GM12865 (cell line): ENCODE results near the gene ANKZF1.

ENCODE experiments used
- DNase-seq: peaks from one replicate; pipeline ENCODE4 v3.0.0; 2010; ENCODE audit warnings: low read depth
- H3K4me3 ChIP-seq: 2 replicates; pipeline ENCODE4 v1.5.1; 2011; ENCODE audit warnings: mild to moderate bottlenecking, low read depth, low read length, control low read depth
- TF ChIP-seq, protein P1 (sequence below): IDR thresholded peaks from 2 replicates; pipeline ENCODE4 v1.5.1; 2011; ENCODE audit warnings: low read length, control low read depth, low read depth, inconsistent platforms; ENCODE audit not compliant: insufficient read depth; ENCODE audit errors: missing control alignments

Gene ANKZF1

DNA sequence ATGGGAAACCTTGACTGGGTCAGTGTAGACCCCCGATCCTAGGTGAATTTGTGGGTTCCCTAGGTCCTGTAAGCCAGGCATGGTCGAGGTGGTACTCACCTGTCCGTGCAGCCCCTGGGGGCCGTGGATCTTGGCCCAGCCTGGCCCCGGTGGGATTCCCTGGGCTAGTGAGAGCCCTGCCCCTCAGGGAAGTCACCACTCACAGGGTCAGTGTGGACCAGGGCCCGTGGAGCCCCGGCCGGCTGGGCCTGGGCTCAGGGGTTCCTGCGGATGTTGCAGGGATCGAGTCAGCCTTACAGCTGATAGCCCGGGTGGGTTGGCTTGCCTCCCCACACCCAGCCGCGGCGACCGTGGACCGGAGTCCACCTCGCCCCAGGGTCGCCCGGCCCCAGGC, 698 bp upstream of the ANKZF1 start:
- no peak for DNase-seq
- H3K4me3 ChIP-seq: peak overlapping the region; percentile 83
- TF ChIP-seq, protein P1, sequence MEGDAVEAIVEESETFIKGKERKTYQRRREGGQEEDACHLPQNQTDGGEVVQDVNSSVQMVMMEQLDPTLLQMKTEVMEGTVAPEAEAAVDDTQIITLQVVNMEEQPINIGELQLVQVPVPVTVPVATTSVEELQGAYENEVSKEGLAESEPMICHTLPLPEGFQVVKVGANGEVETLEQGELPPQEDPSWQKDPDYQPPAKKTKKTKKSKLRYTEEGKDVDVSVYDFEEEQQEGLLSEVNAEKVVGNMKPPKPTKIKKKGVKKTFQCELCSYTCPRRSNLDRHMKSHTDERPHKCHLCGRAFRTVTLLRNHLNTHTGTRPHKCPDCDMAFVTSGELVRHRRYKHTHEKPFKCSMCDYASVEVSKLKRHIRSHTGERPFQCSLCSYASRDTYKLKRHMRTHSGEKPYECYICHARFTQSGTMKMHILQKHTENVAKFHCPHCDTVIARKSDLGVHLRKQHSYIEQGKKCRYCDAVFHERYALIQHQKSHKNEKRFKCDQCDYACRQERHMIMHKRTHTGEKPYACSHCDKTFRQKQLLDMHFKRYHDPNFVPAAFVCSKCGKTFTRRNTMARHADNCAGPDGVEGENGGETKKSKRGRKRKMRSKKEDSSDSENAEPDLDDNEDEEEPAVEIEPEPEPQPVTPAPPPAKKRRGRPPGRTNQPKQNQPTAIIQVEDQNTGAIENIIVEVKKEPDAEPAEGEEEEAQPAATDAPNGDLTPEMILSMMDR: no peak

GRCh38 chr2:219230059-219230540, 494 bp downstream of the ANKZF1 start:
- H3K4me3 ChIP-seq: peak overlapping the region; percentile 96
- DNase-seq: peak; percentile 66
- TF ChIP-seq, protein P1: no peak

DNA sequence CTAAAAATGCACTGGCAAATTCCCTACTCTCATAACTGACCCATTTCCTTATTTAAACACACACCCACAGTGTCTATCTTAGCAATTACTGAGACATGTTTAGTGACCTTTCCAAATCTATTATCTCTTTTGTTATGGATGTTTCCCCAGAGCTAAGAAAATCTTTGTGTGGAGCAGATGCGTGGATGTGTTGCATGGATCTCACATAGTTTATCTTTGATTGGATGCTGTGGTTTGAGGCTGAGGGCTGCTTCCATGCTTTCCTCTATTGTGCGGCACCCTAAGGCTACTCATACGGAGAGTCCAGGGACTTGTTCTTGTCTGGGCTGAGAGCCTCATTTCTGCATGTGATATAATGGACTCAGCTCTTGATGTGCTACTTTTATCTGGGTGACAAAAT, 4.7 kb downstream of the ANKZF1 start:
- TF ChIP-seq, protein P1: no peak
- H3K4me3 ChIP-seq: no peak overlapping the region
- no peak for DNase-seq

GRCh38 chr2:219243291-219243761, 13.7 kb downstream of the ANKZF1 start:
- DNase-seq: no peak
- TF ChIP-seq, protein P1: no peak
- H3K4me3 ChIP-seq: no peak overlapping the region

DNA sequence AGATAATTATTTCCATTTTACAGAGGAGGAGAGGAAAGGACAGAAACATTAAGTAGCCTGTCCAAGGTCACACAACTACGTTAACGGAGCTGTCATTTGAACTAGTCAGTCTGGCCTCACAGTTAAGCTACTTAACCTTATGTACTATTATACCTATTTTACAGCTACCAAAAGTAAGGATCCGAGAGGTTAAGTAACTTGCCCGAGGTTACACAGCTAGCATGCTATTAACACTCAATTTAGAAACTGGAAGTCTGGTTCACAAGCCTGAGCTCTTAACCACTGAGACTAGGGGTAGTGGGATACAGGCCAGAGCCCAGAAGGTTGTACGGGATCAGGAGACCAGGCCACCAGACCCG, 15.2 kb downstream of the ANKZF1 start:
- H3K4me3 ChIP-seq: peak overlapping the region; percentile 82
- DNase-seq: no peak
- TF ChIP-seq, protein P1: no peak

- peak; percentile 96 for DNase-seq
- H3K4me3 ChIP-seq: peak within 1 kb of the TSS; percentile 82
- TF ChIP-seq, protein P1: no peak
Measured at GRCh38 chr2:219245148-219245898, 15.7 kb downstream of the ANKZF1 start, which contains the start of the genes GLB1L and STK16. Gene GLB1L, minus strand, starts transcription at chr2:219245444. Its CDS starts 1,871 bp downstream, at chr2:219243573. Gene STK16, plus strand, starts transcription at chr2:219245479. Its CDS starts 521 bp downstream, at chr2:219246000.
